HS-5 (cell line): ENCODE results near the gene GH2.
"Not testable (repeated sequence)": the region's sequence is repeated elsewhere in the genome, so short reads cannot be mapped to it uniquely, and the experiment has no call there.

Experiments used
- DNase-seq: peaks from one replicate; pipeline ENCODE4 v3.0.0-alpha.2; 2012; ENCODE audit warnings: low read depth

Gene GH2

GRCh38 chr17:63911041-63911635, 29.4 kb upstream of the GH2 start, which contains the start of gene CSHL1:
Gene CSHL1 (minus strand): TSS chr17:63911258. CDS start chr17:63911196, 62 bp downstream.
- no peak for DNase-seq

DNA sequence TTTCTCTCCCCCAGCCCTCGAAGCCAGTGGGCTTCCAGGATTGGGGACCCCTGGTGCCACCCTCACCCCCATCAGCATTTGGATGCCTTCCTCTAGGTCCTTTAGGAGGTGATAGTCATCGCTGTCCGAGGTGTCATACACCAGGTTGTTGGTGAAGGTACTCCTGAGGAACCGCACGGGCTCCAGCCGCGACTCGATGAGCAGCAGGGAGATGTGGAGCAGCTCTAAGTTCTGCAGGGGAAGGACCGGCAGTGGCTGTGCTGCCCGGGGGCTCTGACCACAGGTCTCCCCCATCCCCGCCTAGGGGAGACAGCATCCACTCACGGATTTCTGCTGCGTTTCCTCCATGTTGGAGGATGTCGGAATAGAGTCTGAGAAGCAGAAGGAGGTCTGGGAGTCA, 28.4 kb upstream of the GH2 start:
- DNase-seq, result no peak

DNA sequence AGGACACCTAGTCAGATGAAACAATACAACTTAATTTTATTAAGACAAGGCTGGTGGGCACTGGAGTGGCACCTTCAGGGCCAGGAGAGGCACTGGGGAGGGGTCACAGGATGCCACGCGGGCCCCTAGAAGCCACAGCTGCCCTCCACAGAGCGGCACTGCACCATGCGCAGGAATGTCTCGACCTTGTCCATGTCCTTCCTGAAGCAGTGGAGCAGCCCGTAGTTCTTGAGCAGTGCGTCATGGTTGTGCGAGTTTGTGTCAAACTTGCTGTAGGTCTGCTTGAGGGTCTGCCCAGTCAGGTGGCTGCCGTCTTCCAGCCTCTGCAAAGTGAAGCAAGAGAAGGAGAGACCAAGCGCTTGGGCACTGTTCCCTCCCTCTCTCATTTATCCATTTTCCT, 27.8 kb upstream of the GH2 start:
- not testable (repeated sequence) for DNase-seq

- DNase-seq, result not testable (repeated sequence)
Measured at GRCh38 chr17:63907161-63907778, 25.5 kb upstream of the GH2 start.

GRCh38 chr17:63904796-63905195, 23.1 kb upstream of the GH2 start:
- not testable (repeated sequence) for DNase-seq

DNA sequence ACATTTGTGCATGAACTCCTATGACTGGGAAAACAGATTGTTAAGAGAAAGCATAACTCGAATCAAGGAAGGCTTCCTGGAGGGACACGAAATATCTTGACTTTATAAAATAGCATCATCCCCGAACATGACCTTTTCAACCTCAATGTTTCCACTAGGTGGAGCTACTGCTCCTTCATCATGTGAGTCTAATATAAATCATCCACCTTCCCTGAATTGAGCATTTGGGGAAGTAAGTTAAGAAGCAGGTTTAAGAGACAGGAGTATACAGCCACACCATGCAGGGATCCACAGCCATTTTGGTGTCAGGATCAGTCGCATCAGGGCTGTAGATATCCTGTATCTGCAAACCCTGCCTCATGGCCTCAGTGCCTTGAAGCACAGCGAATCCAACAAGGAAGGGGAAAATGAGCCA, 22.1 kb upstream of the GH2 start:
- DNase-seq, result not testable (repeated sequence)

GRCh38 chr17:63901971-63902370, 20.2 kb upstream of the GH2 start:
- DNase-seq, result not testable (repeated sequence)

DNA sequence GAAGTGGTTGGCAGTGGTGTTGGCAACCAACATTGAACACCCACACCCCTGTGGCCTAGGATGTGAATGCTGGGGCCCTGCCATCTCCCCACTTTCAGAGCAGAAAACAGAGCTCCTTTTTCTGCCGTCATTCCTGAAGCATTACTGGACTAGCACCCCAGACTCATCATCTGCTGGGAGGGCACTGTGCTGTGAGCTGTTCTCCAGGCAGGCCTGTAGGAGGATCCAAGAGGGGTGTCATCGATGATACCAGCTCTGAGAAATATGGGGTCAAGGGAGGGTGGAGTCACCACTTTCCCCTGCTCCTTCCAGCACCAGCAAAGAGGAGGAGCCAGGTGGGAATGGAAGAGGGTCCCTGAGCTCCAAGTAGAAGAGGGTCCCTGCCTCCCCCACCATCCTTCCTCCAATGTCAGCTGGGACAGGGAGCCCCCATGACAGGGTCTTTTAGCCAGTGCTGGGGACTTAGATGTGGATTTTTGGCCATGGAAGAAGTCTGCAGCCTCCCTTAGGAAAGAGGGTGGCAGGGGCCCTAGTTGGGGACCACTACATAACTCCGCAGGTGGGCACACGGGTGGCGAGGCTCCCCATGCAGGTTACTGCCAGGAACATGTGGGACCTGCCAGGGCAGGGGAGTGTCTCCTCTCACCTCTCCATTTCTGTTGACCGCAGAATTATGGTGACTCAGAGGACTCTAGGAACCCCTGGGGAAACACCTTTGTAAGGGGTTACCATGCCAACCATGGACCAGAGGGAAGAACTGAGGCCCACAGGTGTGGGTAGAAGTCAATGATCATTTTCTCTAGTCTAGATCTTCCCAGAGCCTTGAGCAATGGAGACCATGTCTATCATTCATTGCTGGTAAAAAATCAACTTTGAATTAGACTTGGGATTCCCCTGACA, 17.4 kb upstream of the GH2 start:
- DNase-seq, result not testable (repeated sequence)

GRCh38 chr17:63896524-63897354, 15.0 kb upstream of the GH2 start, which contains the start of gene CSH1:
Gene CSH1 (minus strand): TSS chr17:63896574. CDS start chr17:63896511, 63 bp downstream.
- DNase-seq, result not testable (repeated sequence)

GRCh38 chr17:63894821-63895220, 13.1 kb upstream of the GH2 start:
- not testable (repeated sequence) for DNase-seq

DNA sequence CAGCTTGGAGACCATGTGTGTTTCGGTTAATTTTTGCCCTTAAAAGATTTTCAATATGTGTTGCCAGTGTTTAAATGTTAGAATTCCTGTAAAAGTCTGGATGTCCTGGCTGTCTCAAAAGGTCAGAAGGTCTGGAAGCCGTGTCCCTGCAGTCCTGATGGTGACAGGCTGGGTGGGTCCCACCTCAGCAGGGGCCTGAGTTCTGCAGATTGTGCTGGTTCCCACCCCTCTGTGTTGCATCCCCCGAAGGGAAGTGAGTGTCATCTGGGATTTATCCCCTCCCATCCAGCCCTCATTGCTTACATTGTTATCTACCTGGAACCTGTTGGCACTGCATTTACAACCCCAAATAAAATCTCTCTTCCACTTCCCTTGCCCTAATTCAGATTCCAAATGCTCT, 12.3 kb upstream of the GH2 start:
- DNase-seq, result not testable (repeated sequence)

DNA sequence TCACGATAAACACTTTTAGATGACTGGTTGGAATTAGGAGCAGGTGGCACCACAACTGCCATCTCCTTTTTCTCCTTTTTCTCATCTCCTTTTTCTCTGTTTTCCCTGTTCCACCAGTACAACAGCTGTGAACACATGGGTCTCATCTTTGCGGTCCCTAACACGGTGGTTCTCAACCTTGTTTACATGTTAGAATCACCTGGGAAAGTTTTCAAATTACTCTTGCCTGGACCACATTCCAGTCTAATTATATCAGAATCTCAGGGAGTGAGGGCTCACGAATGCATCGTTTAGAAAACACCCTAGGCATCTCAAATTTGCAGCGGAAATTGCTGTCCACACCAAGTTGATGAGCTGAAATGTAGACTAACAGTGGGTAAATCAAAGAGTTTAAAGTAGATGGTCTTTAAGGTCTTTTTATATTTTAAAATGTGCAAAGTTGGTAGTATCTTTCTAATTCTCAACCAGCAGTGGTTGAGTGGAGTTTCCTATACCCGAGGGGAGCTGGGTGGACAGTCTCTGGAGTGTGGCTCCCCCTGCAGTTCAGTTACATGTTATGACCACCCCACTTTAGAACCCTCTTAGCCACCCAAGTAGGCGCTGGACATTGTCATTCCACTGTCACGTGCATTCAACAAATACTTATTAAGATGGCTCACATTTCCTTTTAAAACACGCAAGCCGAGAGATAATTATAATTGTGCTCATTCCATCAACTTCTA, 10.7 kb upstream of the GH2 start:
- DNase-seq, result not testable (repeated sequence)

DNA sequence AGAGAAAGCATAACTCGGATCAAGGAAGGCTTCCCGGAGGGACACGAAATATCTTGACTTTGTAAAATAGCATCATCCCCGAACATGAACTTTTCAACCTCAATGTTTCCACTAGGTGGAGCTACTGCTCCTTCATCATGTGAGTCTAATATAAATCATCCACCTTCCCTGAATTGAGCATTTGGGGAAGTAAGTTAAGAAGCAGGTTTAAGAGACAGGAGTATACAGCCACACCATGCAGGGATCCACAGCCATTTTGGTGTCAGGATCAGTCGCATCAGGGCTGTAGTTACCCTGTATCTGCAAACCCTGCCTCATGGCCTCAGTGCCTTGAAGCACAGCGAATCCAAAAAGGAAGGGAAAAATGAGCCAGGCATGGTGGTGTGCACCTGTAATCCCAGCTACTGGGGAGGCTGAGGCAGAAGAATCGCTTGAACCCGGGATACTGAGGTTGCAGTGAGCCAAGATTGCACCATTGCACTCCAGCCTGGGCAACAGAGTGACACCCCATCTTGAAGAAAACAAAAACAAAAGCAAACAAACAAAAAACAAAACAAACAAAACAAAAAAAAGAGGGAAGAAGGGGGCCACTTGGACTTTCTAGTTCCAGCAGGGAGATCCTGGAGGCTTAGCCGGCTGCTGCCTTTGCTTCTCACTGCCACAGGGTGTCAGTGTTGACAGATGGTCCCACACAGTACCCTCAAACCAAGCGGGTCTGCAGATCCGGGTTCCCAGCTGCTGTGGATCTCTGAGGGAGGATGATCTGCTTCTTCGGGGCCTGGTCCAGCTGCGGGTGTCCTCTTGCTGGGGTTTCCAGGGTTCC, 7.5 kb upstream of the GH2 start:
- DNase-seq, result not testable (repeated sequence)

DNA sequence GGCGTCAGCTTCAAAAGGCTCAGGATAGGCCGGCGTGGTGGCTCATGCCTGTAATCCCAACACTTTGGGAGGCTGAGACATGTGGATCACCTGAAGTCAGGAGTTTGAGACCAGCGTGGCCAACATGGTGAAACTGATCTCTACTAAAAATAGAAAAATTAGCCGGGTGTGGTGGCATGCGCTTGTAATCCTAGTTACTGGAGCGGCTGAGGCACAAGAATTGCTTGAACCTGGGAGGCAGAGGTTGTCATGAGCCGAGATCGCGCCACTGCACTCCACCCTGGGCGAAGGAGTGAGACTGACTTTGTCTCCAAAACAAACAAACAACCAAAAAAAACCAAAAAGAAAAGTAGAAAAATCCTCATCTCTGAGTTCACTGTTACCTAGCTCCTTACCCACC, 3.4 kb upstream of the GH2 start:
- not testable (repeated sequence) for DNase-seq

DNA sequence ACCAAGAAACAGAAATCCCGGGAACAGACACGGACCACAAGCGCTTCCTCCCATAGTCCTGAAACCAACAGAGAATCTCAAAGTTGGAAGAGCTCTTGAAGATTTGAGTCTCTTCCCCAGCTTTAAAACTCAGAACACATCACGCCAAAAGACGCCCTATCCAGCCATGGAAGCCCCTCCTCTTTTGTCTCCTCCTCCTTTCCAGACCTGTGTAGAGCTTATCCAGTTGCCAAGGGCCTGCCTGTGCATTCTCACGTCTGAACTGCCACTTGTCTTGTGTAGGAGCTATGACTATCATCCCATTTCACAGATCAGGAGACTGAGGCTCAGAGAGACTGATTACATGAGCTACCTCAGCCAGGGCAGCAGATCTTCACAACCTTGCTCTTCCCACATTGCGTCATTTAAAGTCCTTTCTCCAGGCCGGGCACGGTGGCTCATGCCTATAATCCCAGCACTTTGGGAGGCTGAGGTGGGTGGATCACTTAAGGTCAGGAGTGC, 932 bp upstream of the GH2 start:
- DNase-seq, result not testable (repeated sequence)

DNA sequence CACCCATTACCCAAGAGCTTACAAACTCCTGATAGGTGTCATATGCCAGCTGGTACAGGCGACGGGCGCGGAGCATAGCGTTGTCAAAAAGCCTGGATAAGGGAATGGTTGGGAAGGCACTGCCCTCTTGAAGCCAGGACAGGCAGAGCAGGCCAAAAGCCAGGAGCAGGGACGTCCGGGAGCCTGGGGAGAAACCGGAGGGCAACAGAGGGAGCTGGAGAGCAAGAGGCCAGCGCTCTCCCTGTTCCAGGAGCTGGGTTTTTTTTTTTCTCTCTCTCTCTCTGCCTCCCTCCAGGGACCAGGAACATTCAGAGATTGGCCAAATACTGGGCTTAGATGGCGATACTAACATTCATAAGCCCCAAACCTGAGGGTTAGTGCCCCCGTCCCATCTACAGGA, 407 bp downstream of the GH2 start:
- not testable (repeated sequence) for DNase-seq

GRCh38 chr17:63880706-63881105, 1.0 kb downstream of the GH2 start:
- no peak for DNase-seq

- not testable (repeated sequence) for DNase-seq
Measured at GRCh38 chr17:63878413-63878812, 3.3 kb downstream of the GH2 start.

DNA sequence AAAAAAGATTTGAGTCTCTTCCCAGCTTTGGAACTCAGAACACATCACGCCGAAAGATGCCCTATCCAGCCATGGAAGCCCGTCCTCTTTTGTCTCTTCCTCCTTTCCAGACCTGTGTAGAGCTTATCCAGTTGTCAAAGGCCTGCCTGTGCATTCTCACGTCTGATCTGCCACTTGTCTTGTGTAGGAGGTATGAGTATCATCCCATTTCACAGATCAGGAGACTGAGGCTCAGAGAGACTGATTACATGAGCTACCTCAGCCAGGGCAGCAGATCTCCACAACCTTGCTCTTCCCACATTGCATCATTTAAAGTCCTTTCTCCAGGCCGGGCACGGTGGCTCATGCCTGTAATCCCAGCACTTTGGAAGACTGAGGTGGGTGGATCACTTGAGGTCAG, 7.1 kb downstream of the GH2 start:
- not testable (repeated sequence) for DNase-seq

GRCh38 chr17:63874061-63874626, 7.6 kb downstream of the GH2 start:
- not testable (repeated sequence) for DNase-seq
